H1 (cell line): ENCODE data around the gene PRR35. TPM values are rescaled to one million over a fixed set of nuclear protein-coding genes. Genes with fewer than 3 reads are reported as not detected.

ENCODE experiments used
- polyA plus RNA-seq, 7 experiments: library from polyadenylated mRNA; depleted of rRNA in 3 of 7; stranded (reverse) in 5 of 7; unstranded in 2 of 7; fragments of >200 nt in 5 of 7; fragments of 200-250 nt in 2 of 7; gene quantifications; 1 replicate in 5 of 7; 2 replicates in 1 of 7; 4 replicates in 1 of 7; pipeline versions ENCODE4 v1.2.1 to v1.2.3, GENCODE V29; 2011 to 2013; ENCODE audit warnings: missing spikeins in 2 of 7, mixed read lengths in 2 of 7
- total RNA-seq: library from RNA; stranded (reverse); fragmentation: NEBNext Ultra II Directional; extraction: Animal tissue kit (Norgen Biotek cat#: 25700); gene quantifications from 2 replicates; pipeline ENCODE4 v1.2.1, GENCODE V29; 2021
- TF ChIP-seq, protein P1 (sequence below): IDR thresholded peaks from 2 replicates; pipeline ENCODE4 v1.6.1; 2012; ENCODE audit warnings: inconsistent platforms

The PRR35 gene
- total and polyA plus RNA-seq, 2 of the 8 experiments (the other 6 are each of a cell fraction or from before 2014, with no cell fraction given), result 0.38 to 0.50 TPM

DNA sequence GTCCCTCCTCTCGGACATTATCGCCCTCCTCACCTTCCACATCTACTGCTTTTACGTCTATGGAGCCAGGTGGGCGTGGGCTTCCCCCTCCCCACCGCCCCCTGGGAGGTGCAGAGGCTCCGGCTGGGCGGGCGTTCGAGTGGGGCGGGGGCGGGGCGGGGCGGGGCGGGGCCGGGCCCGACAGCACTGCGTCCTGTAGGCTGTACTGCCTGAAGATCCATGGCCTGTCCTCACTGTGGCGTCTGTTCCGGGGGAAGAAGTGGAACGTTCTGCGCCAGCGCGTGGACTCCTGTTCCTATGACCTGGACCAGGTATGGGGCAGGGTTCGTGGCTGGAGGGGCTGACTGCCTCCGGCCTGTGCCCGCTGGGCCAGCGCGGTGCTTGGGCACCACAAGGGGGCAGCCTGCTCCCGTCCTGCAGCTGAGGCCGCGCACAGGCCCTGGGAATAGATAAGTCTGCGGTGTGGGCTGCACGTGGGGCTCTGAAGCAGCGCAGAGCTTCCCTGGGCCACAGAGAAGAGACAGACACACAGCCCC is 18.7 kb downstream of the PRR35 start (continued):
- TF ChIP-seq, protein P1, sequence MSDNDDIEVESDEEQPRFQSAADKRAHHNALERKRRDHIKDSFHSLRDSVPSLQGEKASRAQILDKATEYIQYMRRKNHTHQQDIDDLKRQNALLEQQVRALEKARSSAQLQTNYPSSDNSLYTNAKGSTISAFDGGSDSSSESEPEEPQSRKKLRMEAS, result peak; percentile 83
